LNCAP (cell line): ENCODE results near the gene FAM240A.

Experiments used
- CTCF ChIP-seq: fragments of 450-650 bp; IDR thresholded peaks from 2 replicates; pipeline ENCODE4 v1.5.1; 2017; ENCODE audit warnings: mild to moderate bottlenecking

The FAM240A gene

GRCh38 chr3:46613313-46614005 is 1.1 kb downstream of the FAM240A start:
- no peak for TF ChIP-seq CTCF

GRCh38 chr3:46614431-46614830 is 2.1 kb downstream of the FAM240A start:
- TF ChIP-seq CTCF = no peak

GRCh38 chr3:46615050-46615775 is 2.9 kb downstream of the FAM240A start:
- TF ChIP-seq CTCF = no peak

- TF ChIP-seq CTCF = no peak
Observed at GRCh38 chr3:46615976-46616375, 3.7 kb downstream of the FAM240A start.

- no peak for TF ChIP-seq CTCF
Observed at GRCh38 chr3:46617941-46618340, 5.6 kb downstream of the FAM240A start.

- no peak for TF ChIP-seq CTCF
Observed at GRCh38 chr3:46619845-46620778, 7.8 kb downstream of the FAM240A start.

GRCh38 chr3:46624533-46624932 is 12.2 kb downstream of the FAM240A start:
- no peak for TF ChIP-seq CTCF
